Stimulated activated CD8-positive, alpha-beta memory T cell treated with anti-CD3 and anti-CD28 coated beads, Interleukin-12 subunit alpha, Interleukin-12 subunit beta, amount 100 ng/mL, for 4 hours (primary cell): ENCODE measurements around the gene PTPN14.
"Not testable (repeated sequence)": the region's sequence is repeated elsewhere in the genome, so short reads cannot be mapped to it uniquely, and the experiment has no call there.

Source experiments
- DNase-seq: peaks from one replicate; pipeline ENCODE4 v3.0.0-alpha.2; 2020; ENCODE audit warnings: low read depth

The PTPN14 gene

GRCh38 chr1:214509622-214510021, 41.8 kb downstream of the PTPN14 start:
- DNase-seq = not testable (repeated sequence)

- no peak for DNase-seq
Measured at GRCh38 chr1:214506972-214507431, 44.4 kb downstream of the PTPN14 start.

- no peak for DNase-seq
Measured at GRCh38 chr1:214505134-214505533, 46.3 kb downstream of the PTPN14 start.

- DNase-seq = no peak
Measured at GRCh38 chr1:214504330-214504729, 47.1 kb downstream of the PTPN14 start.

GRCh38 chr1:214503553-214503952, 47.8 kb downstream of the PTPN14 start:
- DNase-seq = no peak

GRCh38 chr1:214500340-214501055, 50.9 kb downstream of the PTPN14 start:
- DNase-seq = no peak

- DNase-seq = no peak
Measured at GRCh38 chr1:214499732-214500131, 51.7 kb downstream of the PTPN14 start.

- DNase-seq = no peak
Measured at GRCh38 chr1:214498021-214498420, 53.4 kb downstream of the PTPN14 start.

- no peak for DNase-seq
Measured at GRCh38 chr1:214496126-214496525, 55.3 kb downstream of the PTPN14 start.

GRCh38 chr1:214494706-214495105, 56.7 kb downstream of the PTPN14 start:
- no peak for DNase-seq

- DNase-seq = not testable (repeated sequence)
Measured at GRCh38 chr1:214494179-214494578, 57.2 kb downstream of the PTPN14 start.

GRCh38 chr1:214493126-214493796, 58.1 kb downstream of the PTPN14 start:
- no peak for DNase-seq

- no peak for DNase-seq
Measured at GRCh38 chr1:214492401-214493075, 58.9 kb downstream of the PTPN14 start.

GRCh38 chr1:214491468-214492146, 59.8 kb downstream of the PTPN14 start:
- DNase-seq = no peak

GRCh38 chr1:214485151-214485550, 66.3 kb downstream of the PTPN14 start:
- DNase-seq = no peak

GRCh38 chr1:214483180-214483579, 68.2 kb downstream of the PTPN14 start:
- DNase-seq = not testable (repeated sequence)

GRCh38 chr1:214481983-214482634, 69.3 kb downstream of the PTPN14 start:
- not testable (repeated sequence) for DNase-seq

- DNase-seq = no peak
Measured at GRCh38 chr1:214476986-214477870, 74.2 kb downstream of the PTPN14 start.

GRCh38 chr1:214476229-214476985, 75.0 kb downstream of the PTPN14 start:
- no peak for DNase-seq

- DNase-seq = no peak
Measured at GRCh38 chr1:214475746-214476145, 75.7 kb downstream of the PTPN14 start.
